DMS53 treated with DMSO at 0.1 percent for 48 hours (cell line): ENCODE data around the gene PATJ.

Source experiments
- DNase-seq: peaks from one replicate; lab custom pipeline; 2025; ENCODE audit not compliant: unreplicated experiment; lab: John Stamatoyannopoulos, UW

PATJ gene

GRCh38 chr1:62088439-62088838 lies 346.2 kb downstream of the PATJ start:
- DNase-seq, result no peak

- DNase-seq, result no peak
Observed at GRCh38 chr1:62089570-62089969, 347.3 kb downstream of the PATJ start.

- DNase-seq, result no peak
Observed at GRCh38 chr1:62090016-62090415, 347.7 kb downstream of the PATJ start.

GRCh38 chr1:62092110-62092509 lies 349.8 kb downstream of the PATJ start:
- DNase-seq, result no peak

GRCh38 chr1:62093261-62093660 lies 351.0 kb downstream of the PATJ start:
- DNase-seq, result no peak

GRCh38 chr1:62097464-62097863 lies 355.2 kb downstream of the PATJ start:
- DNase-seq, result no peak

GRCh38 chr1:62100442-62100841 lies 358.2 kb downstream of the PATJ start:
- no peak for DNase-seq

GRCh38 chr1:62103846-62104245 lies 361.6 kb downstream of the PATJ start:
- no peak for DNase-seq

- DNase-seq, result no peak
Observed at GRCh38 chr1:62107923-62108322, 365.6 kb downstream of the PATJ start.

GRCh38 chr1:62109124-62109523 lies 366.8 kb downstream of the PATJ start:
- DNase-seq, result no peak

- DNase-seq, result no peak
Observed at GRCh38 chr1:62110198-62110817, 368.0 kb downstream of the PATJ start.

- no peak for DNase-seq
Observed at GRCh38 chr1:62111084-62111483, 368.8 kb downstream of the PATJ start.

- no peak for DNase-seq
Observed at GRCh38 chr1:62113507-62113906, 371.2 kb downstream of the PATJ start.

GRCh38 chr1:62117018-62117750 lies 374.9 kb downstream of the PATJ start:
- DNase-seq, result no peak

- no peak for DNase-seq
Observed at GRCh38 chr1:62126579-62127290, 384.5 kb downstream of the PATJ start.

- no peak for DNase-seq
Observed at GRCh38 chr1:62128745-62129144, 386.5 kb downstream of the PATJ start.

- peak; percentile 90 for DNase-seq
Observed at GRCh38 chr1:62131093-62131725, 388.9 kb downstream of the PATJ start.

GRCh38 chr1:62138029-62138428 lies 395.7 kb downstream of the PATJ start:
- DNase-seq, result no peak

- no peak for DNase-seq
Observed at GRCh38 chr1:62139410-62139809, 397.1 kb downstream of the PATJ start.

GRCh38 chr1:62140666-62141065 lies 398.4 kb downstream of the PATJ start:
- DNase-seq, result no peak

- no peak for DNase-seq
Observed at GRCh38 chr1:62142496-62142895, 400.2 kb downstream of the PATJ start.
